Central memory CD8-positive, alpha-beta T cell (primary cell): Measurements from ENCODE around the gene WDTC1.

Experiments used
- ATAC-seq: fragments of 150-1000 bp; cut with Tn5 transposase; replicated peaks from 2 replicates; pipeline ENCODE4 v1.10.0; 2022; ENCODE audit warnings: mild to moderate bottlenecking, moderate FRiP score, moderate number of reproducible peaks; ENCODE audit not compliant: poor library complexity, severe bottlenecking; ENCODE audit errors: extremely low read depth
- DNase-seq, 2 donors: peaks; one replicate each; pipeline ENCODE4 v3.0.0; 2021; ENCODE audit warnings: low spot score in 2 of 2
- H3K27ac Mint-ChIP-seq: one replicate; pipeline ENCODE4 v1.8.0; 2022; ENCODE audit warnings: low read depth, mild to moderate bottlenecking, moderate library complexity, mixed read lengths
- H3K27me3 Mint-ChIP-seq: one replicate; pipeline ENCODE4 v1.8.0; 2022; ENCODE audit warnings: mixed read lengths
- H3K36me3 Mint-ChIP-seq: one replicate; pipeline ENCODE4 v1.8.0; 2022; ENCODE audit warnings: mild to moderate bottlenecking, moderate library complexity, mixed read lengths; ENCODE audit not compliant: insufficient read depth
- H3K4me1 Mint-ChIP-seq: one replicate; pipeline ENCODE4 v1.8.0; 2022; ENCODE audit warnings: mixed read lengths
- H3K4me3 Mint-ChIP-seq: one replicate; pipeline ENCODE4 v1.8.0; 2022; ENCODE audit warnings: mild to moderate bottlenecking, moderate library complexity, mixed read lengths
- H3K9me3 Mint-ChIP-seq: one replicate; pipeline ENCODE4 v1.8.0; 2022; ENCODE audit warnings: mixed read lengths

WDTC1 gene

DNA sequence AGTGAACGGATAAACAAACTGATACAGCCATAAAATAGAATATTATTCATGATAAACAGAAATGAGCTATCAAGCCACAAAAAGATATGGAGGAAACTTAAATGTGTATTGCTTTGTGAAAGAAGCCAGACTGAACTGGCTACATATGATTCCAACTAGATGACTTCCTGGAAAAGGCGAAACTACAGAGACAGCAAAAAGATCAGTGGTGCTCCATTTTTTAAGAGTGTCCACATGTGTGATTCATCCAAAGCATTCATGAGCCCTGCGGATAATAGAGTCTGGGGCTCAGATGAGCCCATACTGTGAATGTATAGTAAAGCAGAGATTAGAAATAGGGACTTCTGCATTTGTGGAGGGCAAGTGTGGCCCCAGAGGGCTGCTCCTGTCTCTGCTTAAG is 79.7 kb downstream of the WDTC1 start:
- Mint-ChIP-seq H3K9me3 (no peaks in the 10 kb centered on the region), H3K27ac (no peak overlapping the region), H3K36me3 (peaks cover 4% of the 10 kb centered on the region), H3K4me1 (no peaks in the 10 kb centered on the region), H3K27me3 (no peaks in the 10 kb centered on the region), H3K4me3 (no peak overlapping the region)
- no peak for ATAC-seq
- DNase-seq, result no peak

DNA sequence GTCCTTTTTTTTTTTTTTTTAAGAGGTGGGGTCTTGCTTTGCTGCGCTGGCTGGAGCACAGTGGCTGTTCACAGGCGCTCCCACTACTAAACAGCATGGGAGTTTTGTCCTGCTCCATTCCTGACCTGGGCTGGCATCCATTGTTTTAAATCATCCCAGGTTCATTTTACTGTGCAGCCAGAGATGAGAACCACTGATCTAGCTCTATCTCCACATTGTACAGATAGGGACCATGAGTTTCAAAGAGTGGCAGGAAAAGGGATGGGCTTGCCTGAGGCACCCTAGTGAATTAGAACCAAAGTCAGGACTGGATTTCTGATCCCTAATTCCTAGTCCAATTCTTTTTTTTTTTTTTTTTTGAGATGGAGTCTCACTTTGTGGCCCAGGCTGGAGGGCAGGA is 80.3 kb downstream of the WDTC1 start:
- no peaks in the 10 kb centered on the region for H3K27me3 Mint-ChIP-seq

DNA sequence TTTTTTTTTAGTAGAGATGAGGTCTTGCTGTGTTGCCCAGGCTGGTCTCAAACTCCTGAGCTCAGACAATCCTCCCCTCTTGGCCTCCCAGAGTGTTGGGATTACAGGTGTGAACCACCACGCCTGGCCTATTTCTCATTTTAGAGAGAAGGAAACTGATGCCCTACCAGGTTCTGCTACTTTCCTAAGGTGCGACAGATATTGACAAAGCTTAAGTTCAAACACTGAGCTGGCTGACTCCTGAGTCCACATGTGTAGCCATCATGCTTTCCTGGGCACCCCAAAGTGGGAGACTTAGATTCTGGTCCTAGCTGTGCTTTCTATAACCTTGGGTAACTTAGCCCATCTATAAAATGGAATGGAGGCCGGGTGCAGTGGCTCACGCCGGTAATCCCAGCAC is 82.4 kb downstream of the WDTC1 start:
- DNase-seq (no peak), ATAC-seq (no peak)
- Mint-ChIP-seq H3K27ac (no peak overlapping the region), H3K9me3 (no peaks in the 10 kb centered on the region), H3K4me3 (no peak overlapping the region), H3K4me1 (peaks cover 3% of the 10 kb centered on the region), H3K27me3 (no peaks in the 10 kb centered on the region), H3K36me3 (peaks cover 3% of the 10 kb centered on the region)

More for the DNA sequence above, 80.3 kb downstream of the WDTC1 start:
- H3K9me3 Mint-ChIP-seq, result no peaks in the 10 kb centered on the region
- ATAC-seq (no peak), DNase-seq (no peak)
- no peak overlapping the region for H3K27ac Mint-ChIP-seq
- no peak overlapping the region for H3K4me3 Mint-ChIP-seq
- H3K36me3 Mint-ChIP-seq, result peaks cover 4% of the 10 kb centered on the region
- H3K4me1 Mint-ChIP-seq, result no peaks in the 10 kb centered on the region

DNA sequence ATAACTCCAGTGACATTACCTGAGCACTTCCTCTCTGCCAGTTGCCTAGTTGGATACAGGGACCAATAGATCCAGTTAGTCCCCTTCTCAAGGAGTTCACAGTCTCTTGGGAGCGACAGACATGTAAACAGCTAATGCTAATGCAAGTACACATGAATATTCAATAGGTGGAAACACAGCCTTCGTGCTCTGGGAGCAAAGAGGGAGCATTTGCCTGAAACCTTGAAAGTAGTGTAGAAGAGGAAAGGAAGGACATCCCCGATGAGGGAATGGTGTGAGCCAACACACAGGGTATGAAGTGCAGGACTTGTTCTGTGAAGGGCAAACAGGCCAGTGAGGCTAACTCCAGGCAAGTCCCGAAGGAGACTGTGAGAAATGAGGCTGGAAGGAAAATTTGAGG is 83.7 kb downstream of the WDTC1 start:
- ATAC-seq, result no peak
- H3K27ac Mint-ChIP-seq, result no peak overlapping the region
- H3K9me3 Mint-ChIP-seq, result no peaks in the 10 kb centered on the region
- H3K4me1 Mint-ChIP-seq, result peaks cover 12% of the 10 kb centered on the region
- H3K27me3 Mint-ChIP-seq, result no peaks in the 10 kb centered on the region
- no peak overlapping the region for H3K4me3 Mint-ChIP-seq
- no peak for DNase-seq
- H3K36me3 Mint-ChIP-seq, result peaks cover 8% of the 10 kb centered on the region

DNA sequence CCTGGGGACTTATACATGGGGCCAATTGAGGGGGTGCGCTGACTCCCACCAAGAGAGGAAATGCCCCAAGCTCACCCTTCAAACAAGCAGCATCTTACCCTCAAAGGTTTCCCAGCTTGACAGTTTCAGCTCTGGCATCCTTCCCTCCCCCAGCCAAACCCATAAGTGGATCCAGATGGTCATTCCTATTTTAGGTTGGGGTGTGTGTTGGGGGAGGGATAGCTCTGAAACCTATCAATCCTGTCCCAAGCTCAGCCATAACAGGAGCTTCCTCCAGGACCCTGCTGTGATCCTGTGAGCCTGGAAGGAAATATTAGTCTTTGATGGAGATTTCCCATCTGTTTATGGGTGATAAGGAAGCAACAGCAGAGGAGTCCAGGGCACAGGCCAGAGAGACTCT is 84.2 kb downstream of the WDTC1 start:
- Mint-ChIP-seq H3K27ac (no peak overlapping the region), H3K36me3 (peaks cover 6% of the 10 kb centered on the region), H3K4me1 (peaks cover 15% of the 10 kb centered on the region), H3K4me3 (no peak overlapping the region), H3K9me3 (no peaks in the 10 kb centered on the region), H3K27me3 (no peaks in the 10 kb centered on the region)
- ATAC-seq (no peak), DNase-seq (no peak)

DNA sequence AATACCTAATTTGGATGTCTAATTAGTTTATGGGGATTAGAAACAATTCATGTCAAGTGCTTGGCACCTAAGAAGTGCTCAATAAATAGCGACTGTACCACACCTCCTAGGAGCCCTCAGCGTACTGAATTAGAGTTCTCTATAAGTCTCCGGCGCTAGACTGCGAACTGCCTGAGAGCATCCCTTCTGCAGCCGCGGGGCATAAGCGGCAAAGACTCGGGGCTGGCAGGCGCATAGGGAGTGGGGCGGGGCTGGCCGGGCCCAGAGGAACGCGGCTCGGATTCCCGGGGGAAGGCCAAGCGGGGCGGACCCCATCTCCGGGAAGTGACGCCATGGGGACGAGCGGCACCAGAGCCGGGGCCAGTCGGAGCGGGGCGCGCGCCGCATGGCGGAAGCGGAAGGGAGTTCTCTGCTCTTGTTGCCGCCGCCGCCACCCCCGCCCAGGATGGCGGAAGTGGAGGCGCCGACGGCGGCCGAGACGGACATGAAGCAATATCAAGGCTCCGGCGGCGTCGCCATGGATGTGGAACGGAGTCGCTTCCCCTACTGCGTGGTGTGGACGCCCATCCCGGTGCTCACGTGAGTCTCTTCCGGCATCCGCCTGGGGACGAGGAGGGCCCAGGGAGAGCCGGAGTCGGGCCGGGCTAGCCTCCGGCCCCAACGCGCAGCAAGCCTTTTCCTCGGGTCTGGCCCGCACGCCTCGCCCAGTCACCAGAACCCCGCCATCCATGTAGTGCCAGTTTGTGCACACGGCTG is 87.6 kb downstream of the WDTC1 start, which contains the start of gene TMEM222:
Gene TMEM222 (plus strand): TSS at position 351 of the 756 bp plus-strand sequence. CDS start 35 bp downstream, at position 386.
- Mint-ChIP-seq H3K4me1 (peaks cover 46% of the 10 kb centered on the region), H3K9me3 (no peaks in the 10 kb centered on the region), H3K4me3 (peak within 1 kb of the TSS; percentile 93), H3K36me3 (peaks cover 19% of the 10 kb centered on the region), H3K27ac (peak within 1 kb of the TSS; percentile 87), H3K27me3 (no peaks in the 10 kb centered on the region)
- DNase-seq (peak; percentile 92 to 95), ATAC-seq (peak; percentile 97)

DNA sequence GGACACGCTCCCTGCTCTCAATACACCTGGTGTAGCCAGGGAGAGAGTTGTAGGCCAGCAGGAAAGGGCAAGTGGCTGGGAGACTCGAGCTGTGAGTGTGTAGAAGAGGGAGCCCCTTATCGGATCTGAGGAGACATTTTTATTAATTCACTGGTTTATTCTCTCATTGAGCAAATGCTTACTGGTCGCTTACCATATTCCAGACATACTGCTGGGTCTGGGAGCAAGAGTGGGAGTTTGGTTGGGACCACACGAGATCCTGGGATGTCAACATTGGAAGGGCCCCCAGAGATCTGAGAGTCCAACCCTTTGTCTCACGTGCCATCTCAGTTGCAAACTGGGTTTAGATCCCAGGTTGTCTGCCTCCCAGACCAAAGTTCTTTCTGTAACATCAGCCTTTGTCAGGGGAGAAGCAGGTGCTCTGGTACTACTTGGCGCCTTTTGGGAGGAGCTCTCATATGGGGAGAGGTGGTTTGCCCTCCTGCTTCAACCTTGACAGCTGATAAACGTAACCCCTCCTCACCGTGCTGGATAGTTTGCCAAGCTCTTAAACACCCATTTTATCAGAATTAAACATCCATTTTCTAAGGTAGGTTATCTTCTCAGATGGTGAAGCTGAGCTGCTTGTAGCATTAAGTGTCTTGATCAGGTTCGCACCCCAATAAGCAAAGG is 88.3 kb downstream of the WDTC1 start:
- no peak for ATAC-seq
- Mint-ChIP-seq H3K27me3 (no peaks in the 10 kb centered on the region), H3K27ac (peak overlapping the region; percentile 87), H3K4me3 (peak overlapping the region; percentile 93), H3K9me3 (no peaks in the 10 kb centered on the region), H3K36me3 (peaks cover 20% of the 10 kb centered on the region), H3K4me1 (peaks cover 48% of the 10 kb centered on the region)
- no peak for DNase-seq

DNA sequence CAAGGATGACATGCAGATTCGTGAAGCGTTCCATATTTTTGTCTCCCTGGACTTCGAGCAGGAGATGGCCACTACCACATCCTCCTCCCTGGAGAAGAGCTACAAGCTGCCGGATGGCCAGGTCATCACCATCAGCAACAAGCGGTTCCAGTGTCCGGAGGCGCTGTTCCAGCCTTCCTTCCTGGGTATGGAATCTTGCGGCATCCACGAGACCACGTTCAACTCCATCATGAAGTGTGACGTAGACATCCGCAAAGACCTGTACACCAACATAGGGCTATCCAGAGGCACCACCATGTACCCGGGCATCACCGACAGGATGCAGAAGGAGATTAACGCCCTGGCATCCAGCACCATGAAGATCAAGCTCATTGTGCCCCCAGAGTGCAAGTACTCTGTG is 90.9 kb downstream of the WDTC1 start:
- H3K36me3 Mint-ChIP-seq, result peaks cover 29% of the 10 kb centered on the region
- peaks cover 59% of the 10 kb centered on the region for H3K4me1 Mint-ChIP-seq
- H3K9me3 Mint-ChIP-seq, result no peaks in the 10 kb centered on the region
- no peak for ATAC-seq
- no peak overlapping the region for H3K27ac Mint-ChIP-seq
- no peak for DNase-seq
- no peaks in the 10 kb centered on the region for H3K27me3 Mint-ChIP-seq
- H3K4me3 Mint-ChIP-seq, result no peak overlapping the region

DNA sequence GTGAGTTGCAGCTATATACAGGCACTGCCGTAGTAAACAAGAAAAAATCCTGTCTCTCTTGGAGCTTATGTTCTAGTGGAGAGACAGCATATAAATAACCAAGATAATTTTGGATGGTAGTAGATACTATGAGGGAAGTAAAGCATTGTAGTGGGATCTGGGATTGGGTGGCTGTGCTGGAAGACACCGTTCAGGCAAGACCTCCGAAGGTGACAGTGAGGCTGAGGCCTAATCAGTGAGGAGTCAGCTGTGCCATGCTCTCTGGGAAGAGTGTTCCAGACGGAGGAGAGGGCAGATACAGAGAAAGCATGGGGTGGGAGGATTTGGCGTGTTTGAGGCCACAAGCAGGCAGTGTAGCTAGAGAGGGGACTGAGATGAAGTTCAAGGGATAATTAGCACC is 93.5 kb downstream of the WDTC1 start:
- Mint-ChIP-seq H3K27ac (no peak overlapping the region), H3K4me1 (peaks cover 67% of the 10 kb centered on the region), H3K27me3 (no peaks in the 10 kb centered on the region), H3K4me3 (no peak overlapping the region), H3K36me3 (peaks cover 28% of the 10 kb centered on the region), H3K9me3 (no peaks in the 10 kb centered on the region)
- DNase-seq (no peak), ATAC-seq (no peak)

DNA sequence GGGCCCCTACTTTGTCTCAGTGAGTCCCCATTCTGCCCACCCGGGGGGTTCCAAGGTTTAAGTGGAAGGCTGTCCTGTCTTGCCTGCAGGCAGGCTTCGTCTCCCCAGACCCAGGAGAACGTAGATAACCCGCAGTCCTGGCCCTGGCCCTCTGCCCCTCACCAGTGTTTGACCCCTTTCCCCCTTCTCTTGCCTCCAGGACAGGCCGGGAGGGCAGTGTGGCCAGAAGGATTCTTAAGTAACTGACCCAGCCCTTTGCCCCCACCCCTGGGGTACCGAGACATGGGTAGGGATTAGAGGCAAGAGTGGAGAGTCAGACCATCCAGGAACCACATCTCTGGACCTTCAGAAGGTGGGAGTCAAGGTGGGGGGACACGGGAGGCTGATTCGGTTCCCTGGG is 96.4 kb downstream of the WDTC1 start:
- Mint-ChIP-seq H3K4me1 (peaks cover 47% of the 10 kb centered on the region), H3K9me3 (no peaks in the 10 kb centered on the region), H3K36me3 (peaks cover 28% of the 10 kb centered on the region), H3K27me3 (no peaks in the 10 kb centered on the region), H3K4me3 (no peak overlapping the region), H3K27ac (peak overlapping the region; percentile 74)
- ATAC-seq, result no peak
- no peak for DNase-seq

DNA sequence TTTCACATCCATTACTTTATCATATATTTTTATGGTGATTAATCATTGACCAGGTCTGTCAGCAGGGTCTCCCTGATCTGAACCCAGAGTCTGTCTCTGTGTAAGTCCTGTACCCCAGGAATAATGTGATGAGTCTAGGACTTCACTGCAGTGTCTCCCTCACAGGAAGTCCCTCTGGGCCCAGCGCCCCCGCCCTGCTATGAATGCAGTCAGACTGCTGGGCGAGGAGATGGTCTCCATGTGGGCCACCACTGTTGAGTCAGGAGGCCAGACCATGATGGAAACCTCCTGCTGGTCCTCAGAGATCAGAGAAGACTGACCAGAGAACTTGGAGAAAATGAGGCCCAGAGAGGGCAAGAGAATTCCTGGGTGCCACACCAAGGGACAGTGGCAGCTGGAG is 97.0 kb downstream of the WDTC1 start:
- H3K4me3 Mint-ChIP-seq, result no peak overlapping the region
- no peaks in the 10 kb centered on the region for H3K9me3 Mint-ChIP-seq
- no peak for ATAC-seq
- peak overlapping the region; percentile 55 for H3K27ac Mint-ChIP-seq
- no peak for DNase-seq
- H3K4me1 Mint-ChIP-seq, result peaks cover 41% of the 10 kb centered on the region
- peaks cover 26% of the 10 kb centered on the region for H3K36me3 Mint-ChIP-seq
- no peaks in the 10 kb centered on the region for H3K27me3 Mint-ChIP-seq

DNA sequence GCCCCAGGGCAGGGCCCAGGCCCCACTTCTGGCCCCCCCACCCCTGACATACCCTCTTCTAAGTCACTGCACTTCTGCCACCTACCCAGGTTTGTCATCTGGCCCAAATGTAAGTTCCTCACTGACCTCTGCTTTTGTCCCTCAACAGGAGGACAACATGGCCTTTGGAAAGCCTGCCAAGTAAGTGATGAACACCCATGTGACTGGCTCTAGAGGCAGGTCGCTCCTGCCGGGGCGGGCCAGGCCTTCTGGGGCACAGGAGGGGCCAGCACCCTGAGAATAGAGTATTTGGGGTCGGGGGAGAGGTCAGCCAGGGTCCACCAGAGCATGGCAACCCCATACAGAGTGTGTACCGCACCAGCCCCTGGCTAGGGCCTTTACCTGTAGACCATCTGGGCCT is 97.5 kb downstream of the WDTC1 start:
- Mint-ChIP-seq H3K27me3 (no peaks in the 10 kb centered on the region), H3K27ac (peak overlapping the region; percentile 55), H3K4me3 (no peak overlapping the region), H3K36me3 (peaks cover 23% of the 10 kb centered on the region), H3K9me3 (no peaks in the 10 kb centered on the region), H3K4me1 (peaks cover 36% of the 10 kb centered on the region)
- DNase-seq, result no peak
- no peak for ATAC-seq
